ENCODE results near the gene BMP4. TPM values are rescaled to one million over a fixed set of nuclear protein-coding genes. Genes with fewer than 3 reads are reported as not detected.

BMP4 gene
- total and polyA plus RNA-seq, 2 experiments from 2014 or later, result 2.5 to 3.9 TPM

DNA sequence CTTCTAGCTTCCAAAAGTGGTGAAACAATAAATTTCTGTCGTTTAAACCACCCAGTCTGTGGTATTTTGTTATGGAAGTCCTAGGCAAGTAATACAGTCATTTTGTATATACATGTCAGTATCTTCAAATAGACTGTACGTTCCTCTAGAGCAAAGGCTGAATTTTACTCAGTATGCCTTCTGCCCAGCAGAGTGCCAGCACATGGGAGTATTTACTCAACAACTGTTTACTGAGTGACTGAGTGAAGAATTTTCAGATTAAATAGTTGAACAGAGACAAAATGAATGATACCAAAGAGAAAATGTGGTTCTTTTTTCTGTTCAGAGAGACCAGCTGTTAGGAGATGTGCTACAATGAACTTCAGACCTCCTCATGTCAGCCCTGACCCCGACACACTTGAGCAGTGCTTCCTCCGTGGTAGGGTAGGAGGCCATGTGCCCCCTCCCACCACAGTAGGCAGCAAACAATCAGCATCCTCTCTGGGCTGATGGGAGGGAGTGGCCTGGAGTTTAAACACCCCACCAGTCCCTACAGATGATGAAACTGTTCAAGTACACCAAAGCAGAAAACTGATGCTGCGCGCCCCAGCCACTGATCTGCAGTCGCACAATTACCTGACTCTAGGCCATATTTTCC lies 21.7 kb downstream of the BMP4 start (continued):
- TF ChIP-seq, protein P1, sequence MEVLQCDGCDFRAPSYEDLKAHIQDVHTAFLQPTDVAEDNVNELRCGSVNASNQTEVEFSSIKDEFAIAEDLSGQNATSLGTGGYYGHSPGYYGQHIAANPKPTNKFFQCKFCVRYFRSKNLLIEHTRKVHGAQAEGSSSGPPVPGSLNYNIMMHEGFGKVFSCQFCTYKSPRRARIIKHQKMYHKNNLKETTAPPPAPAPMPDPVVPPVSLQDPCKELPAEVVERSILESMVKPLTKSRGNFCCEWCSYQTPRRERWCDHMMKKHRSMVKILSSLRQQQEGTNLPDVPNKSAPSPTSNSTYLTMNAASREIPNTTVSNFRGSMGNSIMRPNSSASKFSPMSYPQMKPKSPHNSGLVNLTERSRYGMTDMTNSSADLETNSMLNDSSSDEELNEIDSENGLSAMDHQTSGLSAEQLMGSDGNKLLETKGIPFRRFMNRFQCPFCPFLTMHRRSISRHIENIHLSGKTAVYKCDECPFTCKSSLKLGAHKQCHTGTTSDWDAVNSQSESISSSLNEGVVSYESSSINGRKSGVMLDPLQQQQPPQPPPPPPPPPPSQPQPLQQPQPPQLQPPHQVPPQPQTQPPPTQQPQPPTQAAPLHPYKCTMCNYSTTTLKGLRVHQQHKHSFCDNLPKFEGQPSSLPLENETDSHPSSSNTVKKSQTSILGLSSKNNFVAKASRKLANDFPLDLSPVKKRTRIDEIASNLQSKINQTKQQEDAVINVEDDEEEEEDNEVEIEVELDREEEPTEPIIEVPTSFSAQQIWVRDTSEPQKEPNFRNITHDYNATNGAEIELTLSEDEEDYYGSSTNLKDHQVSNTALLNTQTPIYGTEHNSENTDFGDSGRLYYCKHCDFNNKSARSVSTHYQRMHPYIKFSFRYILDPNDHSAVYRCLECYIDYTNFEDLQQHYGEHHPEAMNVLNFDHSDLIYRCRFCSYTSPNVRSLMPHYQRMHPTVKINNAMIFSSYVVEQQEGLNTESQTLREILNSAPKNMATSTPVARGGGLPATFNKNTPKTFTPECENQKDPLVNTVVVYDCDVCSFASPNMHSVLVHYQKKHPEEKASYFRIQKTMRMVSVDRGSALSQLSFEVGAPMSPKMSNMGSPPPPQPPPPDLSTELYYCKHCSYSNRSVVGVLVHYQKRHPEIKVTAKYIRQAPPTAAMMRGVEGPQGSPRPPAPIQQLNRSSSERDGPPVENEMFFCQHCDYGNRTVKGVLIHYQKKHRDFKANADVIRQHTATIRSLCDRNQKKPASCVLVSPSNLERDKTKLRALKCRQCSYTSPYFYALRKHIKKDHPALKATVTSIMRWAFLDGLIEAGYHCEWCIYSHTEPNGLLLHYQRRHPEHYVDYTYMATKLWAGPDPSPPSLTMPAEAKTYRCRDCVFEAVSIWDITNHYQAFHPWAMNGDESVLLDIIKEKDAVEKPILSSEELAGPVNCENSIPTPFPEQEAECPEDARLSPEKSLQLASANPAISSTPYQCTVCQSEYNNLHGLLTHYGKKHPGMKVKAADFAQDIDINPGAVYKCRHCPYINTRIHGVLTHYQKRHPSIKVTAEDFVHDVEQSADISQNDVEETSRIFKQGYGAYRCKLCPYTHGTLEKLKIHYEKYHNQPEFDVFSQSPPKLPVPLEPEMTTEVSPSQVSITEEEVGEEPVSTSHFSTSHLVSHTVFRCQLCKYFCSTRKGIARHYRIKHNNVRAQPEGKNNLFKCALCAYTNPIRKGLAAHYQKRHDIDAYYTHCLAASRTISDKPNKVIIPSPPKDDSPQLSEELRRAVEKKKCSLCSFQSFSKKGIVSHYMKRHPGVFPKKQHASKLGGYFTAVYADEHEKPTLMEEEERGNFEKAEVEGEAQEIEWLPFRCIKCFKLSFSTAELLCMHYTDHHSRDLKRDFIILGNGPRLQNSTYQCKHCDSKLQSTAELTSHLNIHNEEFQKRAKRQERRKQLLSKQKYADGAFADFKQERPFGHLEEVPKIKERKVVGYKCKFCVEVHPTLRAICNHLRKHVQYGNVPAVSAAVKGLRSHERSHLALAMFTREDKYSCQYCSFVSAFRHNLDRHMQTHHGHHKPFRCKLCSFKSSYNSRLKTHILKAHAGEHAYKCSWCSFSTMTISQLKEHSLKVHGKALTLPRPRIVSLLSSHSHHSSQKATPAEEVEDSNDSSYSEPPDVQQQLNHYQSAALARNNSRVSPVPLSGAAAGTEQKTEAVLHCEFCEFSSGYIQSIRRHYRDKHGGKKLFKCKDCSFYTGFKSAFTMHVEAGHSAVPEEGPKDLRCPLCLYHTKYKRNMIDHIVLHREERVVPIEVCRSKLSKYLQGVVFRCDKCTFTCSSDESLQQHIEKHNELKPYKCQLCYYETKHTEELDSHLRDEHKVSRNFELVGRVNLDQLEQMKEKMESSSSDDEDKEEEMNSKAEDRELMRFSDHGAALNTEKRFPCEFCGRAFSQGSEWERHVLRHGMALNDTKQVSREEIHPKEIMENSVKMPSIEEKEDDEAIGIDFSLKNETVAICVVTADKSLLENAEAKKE (CRISPR knock-in tag; IDR thresholded peaks at IDR 0.05), result no peak
- TF ChIP-seq, protein P2, sequence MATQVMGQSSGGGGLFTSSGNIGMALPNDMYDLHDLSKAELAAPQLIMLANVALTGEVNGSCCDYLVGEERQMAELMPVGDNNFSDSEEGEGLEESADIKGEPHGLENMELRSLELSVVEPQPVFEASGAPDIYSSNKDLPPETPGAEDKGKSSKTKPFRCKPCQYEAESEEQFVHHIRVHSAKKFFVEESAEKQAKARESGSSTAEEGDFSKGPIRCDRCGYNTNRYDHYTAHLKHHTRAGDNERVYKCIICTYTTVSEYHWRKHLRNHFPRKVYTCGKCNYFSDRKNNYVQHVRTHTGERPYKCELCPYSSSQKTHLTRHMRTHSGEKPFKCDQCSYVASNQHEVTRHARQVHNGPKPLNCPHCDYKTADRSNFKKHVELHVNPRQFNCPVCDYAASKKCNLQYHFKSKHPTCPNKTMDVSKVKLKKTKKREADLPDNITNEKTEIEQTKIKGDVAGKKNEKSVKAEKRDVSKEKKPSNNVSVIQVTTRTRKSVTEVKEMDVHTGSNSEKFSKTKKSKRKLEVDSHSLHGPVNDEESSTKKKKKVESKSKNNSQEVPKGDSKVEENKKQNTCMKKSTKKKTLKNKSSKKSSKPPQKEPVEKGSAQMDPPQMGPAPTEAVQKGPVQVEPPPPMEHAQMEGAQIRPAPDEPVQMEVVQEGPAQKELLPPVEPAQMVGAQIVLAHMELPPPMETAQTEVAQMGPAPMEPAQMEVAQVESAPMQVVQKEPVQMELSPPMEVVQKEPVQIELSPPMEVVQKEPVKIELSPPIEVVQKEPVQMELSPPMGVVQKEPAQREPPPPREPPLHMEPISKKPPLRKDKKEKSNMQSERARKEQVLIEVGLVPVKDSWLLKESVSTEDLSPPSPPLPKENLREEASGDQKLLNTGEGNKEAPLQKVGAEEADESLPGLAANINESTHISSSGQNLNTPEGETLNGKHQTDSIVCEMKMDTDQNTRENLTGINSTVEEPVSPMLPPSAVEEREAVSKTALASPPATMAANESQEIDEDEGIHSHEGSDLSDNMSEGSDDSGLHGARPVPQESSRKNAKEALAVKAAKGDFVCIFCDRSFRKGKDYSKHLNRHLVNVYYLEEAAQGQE (IDR thresholded peaks at IDR 0.05; ENCODE audit: unreplicated experiment), result no peak

DNA sequence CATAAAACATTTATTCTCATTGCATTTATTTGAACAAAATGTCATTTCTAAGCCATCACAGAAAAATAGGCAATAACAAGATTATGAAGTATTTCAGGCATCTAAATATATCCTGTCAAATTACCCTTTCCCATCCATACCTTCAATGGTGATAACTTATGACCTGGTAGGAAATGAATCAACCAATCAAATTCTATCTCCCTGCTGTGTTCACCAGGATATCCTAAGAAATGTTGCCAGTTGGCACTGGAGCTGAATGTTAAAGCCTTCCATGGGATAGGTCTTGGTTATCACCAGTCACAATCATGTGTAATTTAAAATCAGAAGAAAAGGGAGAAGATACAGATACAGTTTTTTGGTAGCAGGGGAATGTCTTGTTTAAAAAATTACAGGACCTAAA lies 23.7 kb downstream of the BMP4 start:
- no peaks in the 10 kb centered on the region for H3K9me2 ChIP-seq (ENCODE audit: insufficient read depth)
- no peak overlapping the region for H3K4me3 ChIP-seq
- no peaks in the 10 kb centered on the region for H3F3A ChIP-seq (replicated peaks; ENCODE audit: low read depth)
- peaks cover 3% of the 10 kb centered on the region; the same call in 1 of the 3 replicates for H3K9me3 Mint-ChIP-seq
- no peaks in the 10 kb centered on the region for H3K4me1 ChIP-seq (ENCODE audit: insufficient read depth)
- H3K27me3 Mint-ChIP-seq (ENCODE audit: insufficient read depth, low read depth, poor library complexity), result no peaks in the 10 kb centered on the region
- no peaks in the 10 kb centered on the region for H3K36me3 ChIP-seq (ENCODE audit: insufficient read depth)
- H3K27ac Mint-ChIP-seq, result no peak overlapping the region
- no peaks in the 10 kb centered on the region for H3K79me2 ChIP-seq (replicated peaks; ENCODE audit: insufficient read depth)
- no peaks in the 10 kb centered on the region for H4K20me1 ChIP-seq (replicated peaks; ENCODE audit: insufficient read depth)
- 0 out of 3 replicates have a peak, but pooled peaks cover 3% of the 10 kb centered on the region for H3K4me1 Mint-ChIP-seq
- H3K27me3 ChIP-seq (ENCODE audit: insufficient read depth), result no peaks in the 10 kb centered on the region
- H3K4me2 ChIP-seq, result no peak overlapping the region
- no peaks in the 10 kb centered on the region for H3K36me3 Mint-ChIP-seq (ENCODE audit: low read depth)
- ATAC-seq, result no peak
- H3K27ac ChIP-seq (ENCODE audit: low read depth), result no peak overlapping the region
- no peak overlapping the region for H3K4me3 Mint-ChIP-seq
- H2AFZ ChIP-seq, result no peak overlapping the region
- no peak for DNase-seq (ENCODE audit: low spot score)
- TF ChIP-seq, protein P3, sequence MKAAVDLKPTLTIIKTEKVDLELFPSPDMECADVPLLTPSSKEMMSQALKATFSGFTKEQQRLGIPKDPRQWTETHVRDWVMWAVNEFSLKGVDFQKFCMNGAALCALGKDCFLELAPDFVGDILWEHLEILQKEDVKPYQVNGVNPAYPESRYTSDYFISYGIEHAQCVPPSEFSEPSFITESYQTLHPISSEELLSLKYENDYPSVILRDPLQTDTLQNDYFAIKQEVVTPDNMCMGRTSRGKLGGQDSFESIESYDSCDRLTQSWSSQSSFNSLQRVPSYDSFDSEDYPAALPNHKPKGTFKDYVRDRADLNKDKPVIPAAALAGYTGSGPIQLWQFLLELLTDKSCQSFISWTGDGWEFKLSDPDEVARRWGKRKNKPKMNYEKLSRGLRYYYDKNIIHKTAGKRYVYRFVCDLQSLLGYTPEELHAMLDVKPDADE (IDR thresholded peaks at IDR 0.05), result no peak
- TF ChIP-seq EZH2 (IDR thresholded peaks at IDR 0.05; ENCODE audit: low read depth, unreplicated experiment) (no peak), NANOG (IDR thresholded peaks at IDR 0.05; ENCODE audit: borderline replicate concordance) (no peak)
